HG02938 (cell line): ENCODE data around the gene PMPCA.
A peak's percentile ranks its signal among the peaks of the same experiment; 100 is the strongest.
"Not testable (repeated sequence)": the region's sequence is repeated elsewhere in the genome, so short reads cannot be mapped to it uniquely, and the experiment has no call there.

Experiments used
- ATAC-seq: cut with Tn5 transposase; IDR thresholded peaks from one replicate; pipeline ENCODE4 v1.9.1; 2021; ENCODE audit warnings: mild to moderate bottlenecking, moderate library complexity; ENCODE audit not compliant: unreplicated experiment

The PMPCA gene

DNA sequence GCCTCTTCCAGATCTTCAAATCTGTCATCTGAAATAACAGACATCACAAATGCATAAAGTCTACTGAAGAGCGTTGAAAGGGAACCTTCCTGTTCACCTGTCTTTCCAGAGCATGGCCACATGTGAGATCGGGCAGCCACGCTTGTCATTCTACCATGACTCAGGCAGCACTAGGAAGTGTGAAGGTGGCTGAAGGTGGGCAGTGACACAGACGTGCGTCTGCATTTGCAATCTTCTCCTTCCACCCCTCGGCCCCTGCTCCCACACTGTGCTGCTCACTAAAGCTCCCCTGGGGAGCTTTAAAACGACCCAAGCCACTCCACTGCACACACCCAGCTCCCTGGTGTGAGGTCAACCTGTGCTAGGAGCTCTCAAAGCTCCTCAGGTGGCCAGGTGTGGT lies 2.5 kb upstream of the PMPCA start:
- ATAC-seq = no peak

DNA sequence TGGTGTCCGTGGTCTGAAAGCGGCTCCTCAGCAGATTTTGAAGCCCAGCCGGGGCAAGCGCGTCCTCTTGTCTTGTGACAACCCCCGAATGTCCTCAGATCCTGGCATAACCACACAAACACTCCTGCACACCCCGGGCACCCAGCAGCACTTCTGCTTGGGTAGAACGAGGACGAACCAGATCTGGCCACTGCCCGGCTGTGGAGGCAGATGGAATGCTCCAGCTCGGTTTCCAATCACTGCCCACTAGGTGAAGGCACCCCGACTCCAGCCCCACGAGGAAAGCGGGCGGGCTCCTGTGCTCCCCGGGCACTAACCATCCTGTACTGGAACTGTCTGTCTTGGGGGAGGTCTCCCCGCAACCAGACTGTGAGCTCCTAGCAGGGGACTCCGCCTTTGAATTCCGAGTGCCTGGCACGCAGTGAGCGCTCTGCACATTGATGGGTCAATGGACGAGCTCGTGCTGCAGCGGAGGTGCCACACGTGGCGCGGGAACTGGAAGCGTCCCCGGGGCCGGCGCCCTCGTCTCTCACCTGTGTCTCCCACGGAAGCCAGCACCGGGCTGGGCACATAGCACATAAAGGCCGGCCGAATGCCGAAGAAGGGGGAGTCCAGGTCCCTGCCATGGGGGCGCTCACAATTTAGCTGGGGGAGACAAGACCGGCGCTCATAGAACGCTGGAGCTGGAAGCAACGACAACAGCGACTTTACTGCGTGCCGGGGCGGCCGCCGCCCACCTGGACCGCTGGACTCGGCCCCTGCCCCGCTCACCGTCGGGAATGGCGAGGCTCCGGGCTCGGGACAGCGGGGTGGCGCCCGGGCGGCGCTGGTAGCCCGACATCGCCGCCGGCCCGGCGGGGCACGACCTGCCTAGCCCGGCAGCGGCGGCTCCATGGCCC lies 652 bp upstream of the PMPCA start:
- peak; percentile 27 for ATAC-seq

DNA sequence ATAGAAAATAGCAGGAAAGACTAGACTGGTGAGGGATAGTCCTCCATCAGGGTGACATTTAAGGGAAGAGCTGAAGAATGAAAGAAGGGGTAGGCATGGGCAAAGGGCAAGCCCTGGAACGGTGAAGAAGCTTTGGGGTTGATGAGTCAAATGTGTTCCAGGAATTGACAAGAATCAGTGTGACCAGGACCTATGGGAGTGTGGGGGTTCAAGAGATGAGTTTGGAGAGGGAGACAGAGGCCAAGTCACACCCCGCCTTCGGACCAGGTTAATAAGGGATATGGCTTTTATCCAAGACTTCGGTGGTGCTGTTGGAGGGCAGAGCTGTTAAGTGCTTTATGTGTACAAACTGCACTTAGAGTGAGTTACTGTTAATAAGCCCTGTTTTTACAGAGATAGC lies 920 bp downstream of the PMPCA start:
- ATAC-seq = no peak

DNA sequence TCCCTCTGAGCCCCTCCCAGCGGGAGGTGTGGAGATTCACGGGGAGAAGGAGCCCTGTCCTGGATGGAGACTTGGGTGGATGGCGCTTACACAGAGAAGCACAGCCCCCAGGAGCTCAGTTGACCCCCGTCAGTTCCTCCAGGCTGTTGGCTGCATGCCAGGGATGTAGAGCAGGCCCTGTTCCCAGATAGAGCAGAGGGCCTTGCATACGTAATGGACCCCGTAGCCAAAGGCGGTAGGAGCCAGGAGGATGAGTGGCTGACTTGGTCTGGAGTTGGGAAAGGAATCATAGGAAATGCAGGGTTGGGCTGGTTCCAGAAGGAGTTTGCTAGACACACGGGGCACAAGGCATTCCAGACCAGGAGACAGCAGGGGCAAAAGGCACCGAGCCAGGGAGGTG lies 2.5 kb downstream of the PMPCA start:
- no peak for ATAC-seq

DNA sequence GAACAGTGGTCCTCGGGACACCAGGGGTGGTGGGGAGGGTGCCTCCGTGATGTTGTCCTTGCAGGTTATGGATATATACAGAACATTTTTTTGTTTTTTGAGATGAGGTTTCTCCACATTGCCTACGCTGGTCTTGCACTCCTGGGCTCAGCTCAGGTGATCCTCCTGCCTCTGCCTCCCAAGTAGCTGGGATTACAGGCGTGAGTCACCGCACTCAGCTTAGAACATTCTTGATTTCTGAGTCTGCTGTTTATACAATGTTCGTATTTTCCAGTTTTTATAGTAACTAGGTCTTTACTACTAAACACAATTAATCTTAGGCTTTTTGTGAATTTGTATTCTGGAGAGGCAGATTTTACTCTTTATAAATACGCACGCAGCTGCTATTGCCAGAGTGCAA lies 6.0 kb downstream of the PMPCA start:
- ATAC-seq = no peak

DNA sequence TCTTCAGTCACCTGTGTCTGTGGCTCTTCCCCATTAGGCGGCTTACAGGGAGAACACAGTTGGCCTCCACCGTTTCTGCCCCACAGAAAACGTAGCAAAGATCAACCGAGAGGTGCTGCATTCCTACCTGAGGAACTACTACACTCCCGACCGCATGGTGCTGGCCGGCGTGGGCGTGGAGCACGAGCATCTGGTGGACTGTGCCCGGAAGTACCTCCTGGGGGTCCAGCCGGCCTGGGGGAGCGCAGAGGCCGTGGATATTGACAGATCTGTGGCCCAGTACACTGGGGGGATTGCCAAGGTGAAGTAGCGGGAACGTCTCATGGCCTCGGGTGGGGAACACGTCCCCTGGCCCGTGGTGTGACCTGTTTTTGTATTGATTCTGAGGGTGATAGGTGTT lies 6.5 kb downstream of the PMPCA start:
- ATAC-seq = no peak

DNA sequence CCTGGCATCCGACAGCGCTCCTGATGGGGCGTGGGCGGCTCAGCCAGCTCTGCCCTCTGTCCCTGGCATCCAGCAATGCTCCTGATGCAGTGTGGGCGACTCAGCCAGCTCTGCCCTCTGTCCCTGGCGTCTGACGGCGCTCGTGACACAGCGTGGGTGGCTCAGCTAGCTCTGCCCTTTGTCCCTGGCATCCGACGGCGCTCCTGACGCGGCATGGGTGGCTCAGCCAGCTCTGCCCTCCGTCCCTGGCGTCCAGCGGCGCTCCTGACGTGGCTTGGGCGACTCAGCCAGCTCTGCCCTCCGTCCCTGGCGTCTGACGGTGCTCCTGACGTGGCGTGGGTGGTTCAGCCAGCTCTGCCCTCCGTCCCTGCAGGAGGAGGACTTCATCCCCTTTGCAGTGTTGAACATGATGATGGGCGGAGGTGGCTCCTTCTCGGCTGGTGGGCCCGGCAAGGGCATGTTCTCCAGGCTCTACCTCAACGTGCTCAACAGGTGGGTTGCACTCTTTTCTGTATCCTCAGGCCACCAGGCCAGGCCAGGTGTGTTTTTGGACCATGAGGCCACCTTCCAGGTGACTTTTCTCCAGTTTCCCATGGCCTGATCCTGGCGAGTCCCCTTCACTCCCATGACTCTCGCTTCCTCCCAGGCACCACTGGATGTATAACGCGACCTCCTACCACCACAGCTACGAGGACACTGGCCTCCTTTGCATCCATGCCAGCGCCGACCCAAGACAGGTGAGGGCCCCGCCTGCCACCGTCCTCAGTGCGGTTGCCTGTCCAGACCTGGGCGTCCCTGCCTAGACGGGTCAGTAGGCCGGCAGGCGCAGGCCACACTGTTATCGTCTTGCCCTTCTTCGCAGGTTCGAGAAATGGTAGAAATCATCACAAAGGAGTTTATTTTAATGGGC lies 8.0 kb downstream of the PMPCA start:
- no peak for ATAC-seq

DNA sequence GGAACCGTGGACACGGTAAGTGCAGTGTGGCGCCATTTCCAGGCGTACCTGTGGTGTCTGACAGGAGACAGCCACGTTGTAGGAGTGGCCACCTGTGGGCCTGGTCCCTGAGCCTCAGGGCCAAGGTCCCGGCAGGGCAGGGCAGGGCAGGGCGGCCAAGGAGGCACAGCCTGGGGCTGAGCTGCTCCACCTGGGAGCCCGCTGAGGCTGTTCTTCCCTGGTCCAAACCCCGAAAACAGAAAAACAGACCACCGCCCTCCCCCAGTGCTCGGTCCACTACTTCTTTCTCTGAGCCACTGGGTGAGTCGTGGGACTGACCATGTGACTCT lies 8.6 kb downstream of the PMPCA start:
- no peak for ATAC-seq

DNA sequence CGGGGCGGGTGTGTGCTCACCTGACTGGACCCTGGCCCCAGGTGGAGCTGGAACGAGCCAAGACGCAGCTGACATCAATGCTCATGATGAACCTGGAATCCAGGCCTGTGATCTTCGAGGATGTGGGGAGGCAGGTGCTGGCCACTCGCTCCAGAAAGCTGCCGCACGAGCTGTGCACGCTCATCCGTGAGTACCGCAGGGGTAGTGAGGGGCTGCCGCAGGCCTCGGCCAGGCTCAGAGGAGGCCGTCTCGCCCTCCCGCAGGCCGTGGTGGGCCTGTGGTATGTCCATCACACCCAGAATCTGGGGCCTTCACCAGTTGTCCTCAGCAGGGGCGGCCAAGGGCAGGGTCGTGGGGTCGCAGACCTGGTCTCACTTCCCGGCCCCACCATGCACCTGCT lies 11.3 kb downstream of the PMPCA start:
- no peak for ATAC-seq

DNA sequence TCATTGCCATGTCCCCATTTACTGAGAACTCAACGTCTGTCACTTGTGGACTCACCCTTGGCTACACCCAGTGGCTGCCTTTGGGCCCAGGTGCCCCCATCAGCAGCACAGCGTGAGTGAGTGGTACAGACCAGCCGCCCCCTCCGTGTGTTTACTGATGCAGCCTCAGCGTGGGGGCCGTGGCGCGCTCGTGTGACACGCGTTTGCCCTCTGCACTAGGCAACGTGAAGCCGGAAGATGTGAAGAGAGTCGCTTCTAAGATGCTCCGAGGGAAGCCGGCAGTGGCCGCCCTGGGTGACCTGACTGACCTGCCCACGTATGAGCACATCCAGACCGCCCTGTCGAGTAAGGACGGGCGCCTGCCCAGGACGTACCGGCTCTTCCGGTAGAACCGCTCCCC lies 12.4 kb downstream of the PMPCA start:
- no peak for ATAC-seq

DNA sequence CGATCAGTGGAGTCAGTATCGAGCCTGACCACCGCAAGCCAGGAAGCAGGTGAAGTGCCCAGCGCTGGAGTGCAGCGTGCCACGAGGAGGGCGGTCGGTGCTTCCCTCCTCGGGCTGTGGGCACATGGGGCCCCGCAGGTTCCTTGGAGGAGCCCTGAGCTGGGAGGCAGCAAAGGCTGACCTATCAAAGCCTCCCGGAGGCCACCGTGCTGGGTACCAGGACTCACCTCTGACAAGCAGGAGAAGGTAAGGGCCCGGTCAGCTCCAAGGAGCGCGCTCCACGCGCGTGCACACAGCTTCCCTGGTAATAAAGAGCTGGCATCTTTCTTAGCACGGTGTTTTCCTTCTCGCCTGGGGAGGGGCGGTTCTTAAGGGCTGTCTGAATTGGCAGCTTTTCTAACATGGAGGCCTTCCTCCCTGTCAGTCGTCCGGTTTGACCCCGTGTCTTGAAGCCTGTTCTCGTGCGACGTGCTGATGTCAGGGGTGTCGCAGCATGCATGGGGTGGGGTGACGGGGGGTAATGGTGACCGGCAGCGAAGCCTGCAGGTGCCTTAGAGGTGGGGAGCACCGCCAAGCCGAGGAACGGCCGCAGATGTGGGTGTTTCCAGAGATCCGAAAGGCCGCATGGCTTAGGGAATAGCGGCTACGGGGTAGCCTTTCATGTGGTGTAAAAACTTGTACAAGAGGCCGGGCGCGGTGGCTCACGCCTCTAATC lies 13.1 kb downstream of the PMPCA start:
- ATAC-seq = no peak

DNA sequence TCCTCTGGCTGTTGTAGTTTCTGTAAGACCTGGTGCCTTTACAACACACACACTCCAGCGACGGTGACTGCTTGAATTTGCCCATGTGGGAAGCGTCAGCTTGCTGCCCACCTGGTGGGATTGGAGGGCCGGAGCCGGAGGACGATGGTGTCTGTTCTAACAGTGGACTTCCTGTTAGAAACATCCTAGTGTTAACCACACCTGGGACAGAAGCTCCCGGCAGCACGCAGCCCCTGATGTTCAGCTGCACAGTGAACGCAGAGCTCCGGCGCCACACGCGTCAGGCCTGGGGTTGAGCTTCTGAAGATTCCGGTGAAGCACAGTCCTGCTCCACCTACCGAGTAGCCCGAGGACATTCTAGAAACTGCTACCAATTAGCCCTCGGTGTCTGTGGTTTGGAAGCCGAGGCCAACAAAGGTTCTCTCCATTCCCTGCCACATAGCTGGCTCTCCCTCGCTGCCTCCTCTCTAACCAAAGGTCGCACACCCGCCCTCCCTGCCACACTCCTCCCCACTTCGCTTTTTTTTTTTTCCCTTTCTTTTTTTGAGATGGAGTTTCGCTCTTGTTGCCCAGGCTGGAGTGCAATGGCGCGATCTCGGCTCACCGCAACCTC lies 14.4 kb downstream of the PMPCA start:
- no peak for ATAC-seq

DNA sequence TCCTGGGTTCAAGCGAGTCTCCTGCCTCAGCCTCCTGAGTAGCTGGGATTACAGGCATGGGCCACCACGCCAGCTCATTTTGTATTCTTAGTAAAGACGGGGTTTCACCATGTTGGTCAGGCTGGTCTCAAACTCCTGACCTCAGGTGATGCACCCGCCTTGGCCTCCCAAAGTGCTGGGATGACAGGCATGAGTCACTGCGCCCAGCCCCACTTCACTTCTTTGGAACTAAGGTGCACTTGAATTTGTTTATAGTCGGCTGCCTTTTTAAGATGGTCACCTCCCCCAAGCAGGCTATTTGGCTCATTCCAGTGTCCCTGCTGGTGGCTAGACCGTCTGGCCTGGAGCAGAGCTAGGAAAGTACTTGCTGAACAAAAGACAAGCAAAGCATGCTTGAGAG lies 14.9 kb downstream of the PMPCA start:
- not testable (repeated sequence) for ATAC-seq

DNA sequence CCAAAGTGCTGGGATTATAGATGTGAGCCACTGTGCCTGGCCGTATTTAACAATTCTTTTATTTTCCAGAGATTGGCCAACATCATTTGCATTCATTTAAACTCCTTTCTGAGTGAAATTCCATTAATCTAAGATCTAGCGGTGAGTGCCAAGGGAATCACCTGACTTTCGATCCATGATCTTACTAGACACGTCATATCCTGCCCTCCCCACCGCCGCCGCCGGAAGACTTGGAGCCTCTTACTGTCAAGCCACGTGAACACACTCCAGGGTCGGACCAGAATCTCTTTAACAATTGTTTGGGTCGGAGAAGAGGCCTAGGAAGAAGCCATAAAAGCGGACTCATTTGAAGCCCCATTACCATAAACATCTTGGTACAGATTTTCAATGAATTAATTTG lies 16.3 kb downstream of the PMPCA start:
- no peak for ATAC-seq

DNA sequence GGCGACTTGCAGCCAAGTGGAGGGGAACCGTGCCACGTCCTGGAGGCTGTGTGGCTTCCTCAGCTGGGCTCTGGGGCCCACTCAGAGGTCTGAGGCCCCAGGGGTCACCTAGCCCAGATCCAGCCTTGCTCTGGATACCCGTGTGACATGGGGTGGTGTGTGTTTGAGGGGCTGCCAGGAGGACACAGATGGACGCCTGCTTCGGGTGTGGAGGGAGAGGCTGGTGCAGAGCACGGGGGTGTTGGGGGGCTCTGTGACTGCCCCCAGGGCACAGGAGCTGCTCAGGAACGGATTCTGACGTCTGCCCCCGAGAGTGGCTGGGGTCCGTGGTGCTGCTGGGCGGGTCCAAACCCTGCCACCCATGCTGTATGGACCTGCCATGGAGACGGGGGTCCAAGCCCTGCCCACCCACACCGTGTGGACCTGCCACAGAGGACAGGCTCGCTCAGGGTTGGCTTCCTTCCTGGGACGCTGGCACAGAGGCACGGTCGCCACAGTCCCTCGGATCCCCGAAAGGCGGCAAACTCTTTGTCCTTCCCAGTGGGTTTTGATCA lies 18.7 kb downstream of the PMPCA start:
- ATAC-seq = no peak

DNA sequence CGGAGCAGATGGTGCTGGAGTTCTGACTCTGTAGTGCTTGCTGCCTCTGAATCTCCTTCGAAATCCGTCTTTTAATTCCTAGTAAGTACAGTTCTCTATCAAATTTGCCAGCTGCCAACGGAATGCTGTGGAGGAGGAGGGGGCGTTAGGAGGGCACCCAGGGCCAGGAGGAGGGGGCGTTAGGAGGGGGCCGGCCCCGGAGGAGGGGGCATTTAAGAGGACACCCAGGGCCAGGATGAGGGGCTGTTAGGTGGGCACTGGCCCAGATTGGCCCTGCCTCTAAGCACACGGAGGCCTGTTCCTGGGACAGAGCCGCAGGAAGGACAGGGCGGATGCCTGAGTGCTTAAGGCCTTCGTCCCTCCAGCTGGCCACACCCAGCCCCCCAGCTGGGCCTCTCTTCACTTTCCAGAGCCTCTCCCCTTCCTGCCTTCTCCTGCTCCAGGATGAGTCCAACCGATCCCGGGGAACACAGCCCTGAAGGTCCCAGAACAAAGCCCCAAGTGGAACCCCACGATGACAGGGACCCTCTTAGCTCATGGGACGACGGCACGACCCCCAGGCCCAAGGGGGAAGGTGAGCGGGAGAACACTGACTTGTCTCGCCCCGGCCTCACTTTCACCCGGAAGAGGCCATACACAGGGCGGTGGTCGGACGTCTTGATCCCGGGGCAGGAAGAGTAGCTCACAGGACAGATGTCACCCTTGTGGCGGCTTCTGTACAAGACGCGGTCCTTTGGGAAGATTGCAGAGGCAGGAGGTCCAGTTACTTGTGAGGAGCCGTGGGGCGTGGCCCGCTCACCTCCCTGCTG lies 19.4 kb downstream of the PMPCA start:
- ATAC-seq = no peak

DNA sequence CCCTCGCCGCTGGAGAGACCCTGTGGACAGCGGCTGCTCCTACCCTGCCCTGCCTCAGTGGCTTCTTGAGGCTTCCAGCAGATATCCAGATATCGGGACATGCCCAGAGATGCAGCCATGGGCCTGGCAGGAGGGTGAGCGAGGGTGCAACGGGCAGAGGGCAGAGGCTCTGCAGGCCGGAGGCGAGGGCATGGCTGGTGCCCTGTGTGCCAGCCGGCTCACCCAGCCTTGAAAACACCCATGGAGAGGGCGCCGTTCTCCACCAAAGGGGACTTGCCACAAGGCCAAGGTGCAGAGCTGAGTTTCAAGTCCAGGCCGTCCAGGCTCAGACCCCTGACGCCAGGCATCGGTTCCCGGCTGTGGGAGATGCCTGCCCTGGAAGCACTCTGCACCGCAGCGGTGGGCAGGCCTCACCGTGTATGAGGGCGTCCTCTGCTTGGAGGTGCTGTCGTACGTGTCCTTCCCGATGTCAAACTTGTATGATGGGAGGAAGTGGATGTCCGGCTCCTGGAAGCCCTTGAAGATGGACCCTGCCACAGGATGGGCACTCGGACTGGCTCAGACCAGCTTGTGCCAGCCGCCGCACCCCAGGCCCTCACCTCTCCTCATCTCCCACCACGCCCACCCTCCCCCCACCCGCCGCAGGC lies 20.3 kb downstream of the PMPCA start:
- ATAC-seq = no peak

DNA sequence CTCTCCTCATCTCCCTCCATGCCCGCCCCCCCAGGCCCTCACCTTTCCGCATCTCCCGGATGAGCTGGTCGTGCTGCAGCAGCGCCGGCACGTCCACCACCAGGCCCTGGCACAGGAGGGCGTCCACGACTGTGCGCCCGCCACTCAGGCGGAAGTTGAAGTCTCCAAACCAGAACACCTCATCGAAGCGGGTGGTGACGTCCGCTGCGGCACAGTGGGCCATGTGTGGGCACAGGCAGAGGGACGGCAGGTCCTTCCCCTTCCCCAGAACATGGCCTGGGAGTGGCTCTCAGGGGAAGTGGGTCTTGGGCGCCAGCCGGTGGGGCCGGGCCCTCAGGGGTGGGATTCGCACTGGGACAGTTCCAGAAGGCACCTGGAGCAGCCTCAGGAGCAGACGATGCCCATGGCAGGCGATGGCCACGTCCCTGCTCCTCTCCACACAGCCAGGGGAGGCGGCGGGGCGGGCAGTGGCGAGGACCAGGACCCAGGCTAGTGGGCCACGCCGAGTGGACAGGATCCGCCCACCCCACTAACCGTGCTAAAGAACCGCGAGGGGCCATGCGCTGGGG lies 21.4 kb downstream of the PMPCA start:
- ATAC-seq = no peak

DNA sequence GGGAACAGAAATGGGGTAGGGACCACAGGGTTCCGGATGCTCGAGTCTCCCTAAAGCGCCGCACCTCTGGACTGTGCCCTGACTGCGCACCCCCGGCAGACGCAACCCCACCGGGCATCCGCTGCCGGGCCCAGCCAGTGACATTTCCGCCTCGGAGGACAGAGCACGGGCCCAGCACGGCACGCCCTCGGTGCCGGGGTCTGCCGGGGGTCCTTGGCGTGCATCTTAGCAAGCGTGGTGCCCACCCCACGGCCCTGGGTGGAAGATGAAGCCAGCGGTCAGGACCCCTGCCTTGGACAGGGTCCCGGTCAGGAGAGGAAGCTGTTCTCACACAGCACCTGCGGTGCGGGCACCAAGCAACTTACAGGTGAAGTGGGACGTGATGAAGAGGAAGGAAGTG lies 22.1 kb downstream of the PMPCA start:
- ATAC-seq = no peak
